Vagina (tissue), 2 donors: Measurements from ENCODE around the gene TLNRD1.

Experiments used
- CTCF ChIP-seq, 3 experiments: fragments of 450-650 bp in 2 of 3; fragments of 200-600 bp in 1 of 3; sonication (generic) in 1 of 3; IDR thresholded peaks; one replicate each; pipeline ENCODE4 v1.5.1; 2017 to 2019; ENCODE audit warnings: antibody characterized with exemption in 3 of 3, mild to moderate bottlenecking in 2 of 3, moderate library complexity in 2 of 3
- POLR2A ChIP-seq, 2 donors: fragments of 450-650 bp; IDR thresholded peaks; one replicate each; pipeline ENCODE4 v1.6.1; 2017; ENCODE audit warnings: antibody characterized with exemption in 2 of 2, mild to moderate bottlenecking in 2 of 2, moderate library complexity in 2 of 2

GRCh38 chr15:80966431-80967197, 34.1 kb upstream of the TLNRD1 start:
- TF ChIP-seq CTCF (IDR thresholded peaks at IDR 0.05) (no peak), POLR2A (IDR thresholded peaks at IDR 0.05) (no peak)
